ENCODE results near the gene ZFP92. TPM values are rescaled to one million over a fixed set of nuclear protein-coding genes. Genes with fewer than 3 reads are reported as not detected.

ZFP92 gene
- total and polyA plus RNA-seq, 2 donors (not counting 3 experiments of a cell fraction or from before 2014, with no cell fraction given): 0.36 to 1.2 TPM

- no peak overlapping the region for H3K4me3 ChIP-seq (replicated peaks in 1 of 3; ENCODE audit: insufficient read depth in 1 of 3, low read depth in 1 of 3, low read length in 3 of 3)
- dilution Hi-C loops (cut with MboI; ENCODE audit: extremely low pct_ligation_motif_present, low sequenced_read_pairs) (no loop called here), intact Hi-C loops (cut with micrococcal nuclease) (no loop called here)
- H3K27me3 ChIP-seq (ENCODE audit: control insufficient read depth in 2 of 2, insufficient read depth in 2 of 2, low read length in 2 of 2): no peaks in the 10 kb centered on the region
- POLR2A ChIA-PET: no interaction called here
- H4K20me1 ChIP-seq (replicated peaks; ENCODE audit: control insufficient read depth, extremely low read depth, insufficient read depth, low read length): no peaks in the 10 kb centered on the region
- DNase-seq (ENCODE audit: low read depth, low spot score) (no peak), FAIRE-seq (no peak)
- H3K4me2 ChIP-seq (ENCODE audit: insufficient read depth, low read length): no peak overlapping the region
- no peak overlapping the region for H3K27ac ChIP-seq (ENCODE audit: insufficient read depth, low read depth, low read length)
- no peak overlapping the region for H2AFZ ChIP-seq (ENCODE audit: low read depth, low read length)
- H3K36me3 ChIP-seq (ENCODE audit: control insufficient read depth in 2 of 2, extremely low read depth in 1 of 2, insufficient read depth in 2 of 2, low read length in 2 of 2): no peaks in the 10 kb centered on the region
- TF ChIP-seq GATA2 (IDR thresholded peaks at IDR 0.05; ENCODE audit: insufficient read depth, insufficient read length, low read depth, low read length): no peak
- no peak for TF ChIP-seq POLR2AphosphoS5 (IDR thresholded peaks at IDR 0.05; ENCODE audit: insufficient read depth, low read depth, low read length)
- TF ChIP-seq EZH2 (IDR thresholded peaks at IDR 0.05; ENCODE audit: borderline replicate concordance, low read depth, low read length, severe bottlenecking): no peak
- TF ChIP-seq FOS (IDR thresholded peaks at IDR 0.05; ENCODE audit: borderline replicate concordance, insufficient read depth, low read length): no peak
- TF ChIP-seq POLR2A (IDR thresholded peaks at IDR 0.05; ENCODE audit: low read depth, low read length): no peak
- no peak for TF ChIP-seq MYC (IDR thresholded peaks at IDR 0.05; ENCODE audit: low read depth, low read length)
- TF ChIP-seq MAX (IDR thresholded peaks at IDR 0.05; ENCODE audit: insufficient read depth, insufficient read length): no peak
- TF ChIP-seq JUN (IDR thresholded peaks at IDR 0.05; ENCODE audit: borderline replicate concordance, insufficient read depth, insufficient read length, low read depth): no peak
- TF ChIP-seq, protein P1, sequence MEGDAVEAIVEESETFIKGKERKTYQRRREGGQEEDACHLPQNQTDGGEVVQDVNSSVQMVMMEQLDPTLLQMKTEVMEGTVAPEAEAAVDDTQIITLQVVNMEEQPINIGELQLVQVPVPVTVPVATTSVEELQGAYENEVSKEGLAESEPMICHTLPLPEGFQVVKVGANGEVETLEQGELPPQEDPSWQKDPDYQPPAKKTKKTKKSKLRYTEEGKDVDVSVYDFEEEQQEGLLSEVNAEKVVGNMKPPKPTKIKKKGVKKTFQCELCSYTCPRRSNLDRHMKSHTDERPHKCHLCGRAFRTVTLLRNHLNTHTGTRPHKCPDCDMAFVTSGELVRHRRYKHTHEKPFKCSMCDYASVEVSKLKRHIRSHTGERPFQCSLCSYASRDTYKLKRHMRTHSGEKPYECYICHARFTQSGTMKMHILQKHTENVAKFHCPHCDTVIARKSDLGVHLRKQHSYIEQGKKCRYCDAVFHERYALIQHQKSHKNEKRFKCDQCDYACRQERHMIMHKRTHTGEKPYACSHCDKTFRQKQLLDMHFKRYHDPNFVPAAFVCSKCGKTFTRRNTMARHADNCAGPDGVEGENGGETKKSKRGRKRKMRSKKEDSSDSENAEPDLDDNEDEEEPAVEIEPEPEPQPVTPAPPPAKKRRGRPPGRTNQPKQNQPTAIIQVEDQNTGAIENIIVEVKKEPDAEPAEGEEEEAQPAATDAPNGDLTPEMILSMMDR (IDR thresholded peaks at IDR 0.05; ENCODE audit: extremely low read depth in 1 of 2, insufficient read depth in 1 of 2, low read depth in 1 of 2, low read length in 2 of 2): no peak
- peaks cover 6% of the 10 kb centered on the region for H3K4me1 ChIP-seq (ENCODE audit: control insufficient read depth, extremely low read depth, insufficient read depth, low read length)
- H3K9me1 ChIP-seq (replicated peaks; ENCODE audit: control insufficient read depth, extremely low read depth, insufficient read depth, low read length): no peaks in the 10 kb centered on the region
- H3K79me2 ChIP-seq (ENCODE audit: control insufficient read depth, insufficient read depth, low read length): no peaks in the 10 kb centered on the region
- no TSS peak for BruUV-seq (replicated peaks)
- H3K9ac ChIP-seq (replicated peaks; ENCODE audit: extremely low read depth, insufficient read depth, low read length): no peak overlapping the region
- CTCF ChIA-PET: no interaction called here
- no peaks in the 10 kb centered on the region for H3K9me3 ChIP-seq (replicated peaks; ENCODE audit: control insufficient read depth, insufficient read depth, low read length)
Measured at GRCh38 chrX:153409414-153410101, 1.7 kb upstream of the ZFP92 start.

All from endothelial cell of umbilical vein (primary cell).